IMR-90 (cell line): ENCODE data around the gene ARMS2. TPM values are rescaled to one million over a fixed set of nuclear protein-coding genes. Genes with fewer than 3 reads are reported as not detected.

Experiments used
- ATAC-seq: fragments of 200-7000 bp; cut with Tn5 transposase; 2 replicates; pipeline ENCODE4 v1.9.1; 2020; ENCODE audit warnings: low read depth, mild to moderate bottlenecking, moderate library complexity
- BruUV-seq: library from RNA; stranded (reverse); fragments of 400-500 nt; replicated peaks from 2 replicates; lab custom pipeline; 2021; lab: Mats Ljungman, UMichigan
- CTCF ChIA-PET: fragments of 300-600 bp; formaldehyde crosslinking; extraction: SDS; loops from one replicate; lab custom pipeline; 2021; ENCODE audit warnings: antibody characterized with exemption; lab: Yijun Ruan, JAX
- POLR2A ChIA-PET: fragments of 300-600 bp; sonication (Branson Sonifier 250); formaldehyde crosslinking; loops from one replicate; lab custom pipeline; 2022; ENCODE audit warnings: antibody characterized with exemption; ENCODE audit not compliant: unreplicated experiment; lab: Charles Lee
- DNase-seq: peaks from one replicate; pipeline ENCODE4 v3.0.0; 2013
- H2AFZ ChIP-seq: replicated peaks from 2 replicates; pipeline ENCODE3; 2013; ENCODE audit warnings: low read length, mild to moderate bottlenecking; ENCODE audit not compliant: poor library complexity
- H2AK5ac ChIP-seq: 2 replicates; pipeline ENCODE4 v1.6.1; 2013; ENCODE audit warnings: low read depth, low read length, inconsistent platforms
- H2AK9ac ChIP-seq: replicated peaks from 2 replicates; pipeline ENCODE3; 2013; ENCODE audit warnings: mild to moderate bottlenecking, low read depth, low read length, moderate library complexity; ENCODE audit not compliant: poor library complexity
- H2BK120ac ChIP-seq: 2 replicates; pipeline ENCODE4 v1.6.1; 2013; ENCODE audit warnings: low read depth, low read length, inconsistent platforms
- H2BK15ac ChIP-seq: 3 replicates; pipeline ENCODE4 v1.6.1; 2013; ENCODE audit warnings: low read depth, low read length, inconsistent platforms
- H2BK20ac ChIP-seq: 2 replicates; pipeline ENCODE4 v1.6.1; 2013; ENCODE audit warnings: low read depth, mild to moderate bottlenecking, inconsistent platforms, low read length, moderate library complexity
- H2BK5ac ChIP-seq: 2 replicates; pipeline ENCODE4 v1.6.1; 2013; ENCODE audit warnings: mild to moderate bottlenecking, low read depth, low read length, inconsistent platforms; ENCODE audit not compliant: poor library complexity, severe bottlenecking
- H3K14ac ChIP-seq: replicated peaks from 2 replicates; pipeline ENCODE4 v1.6.1; 2013; ENCODE audit warnings: low read depth, low read length, inconsistent platforms
- H3K18ac ChIP-seq: 2 replicates; pipeline ENCODE4 v1.6.1; 2013; ENCODE audit warnings: low read depth, low read length, control low read depth
- H3K23ac ChIP-seq: 2 replicates; pipeline ENCODE4 v1.6.1; 2013; ENCODE audit warnings: low read depth, low read length, inconsistent platforms
- H3K27ac ChIP-seq: 2 replicates; pipeline ENCODE4 v1.5.1; 2013; ENCODE audit warnings: mild to moderate bottlenecking, control low read depth, low read length; ENCODE audit not compliant: insufficient read depth
- H3K27me3 ChIP-seq: 2 replicates; pipeline ENCODE4 v1.6.1; 2013; ENCODE audit warnings: low read length; ENCODE audit not compliant: control insufficient read depth, insufficient read depth
- H3K36me3 ChIP-seq: 2 replicates; pipeline ENCODE4 v1.6.1; 2013; ENCODE audit warnings: low read length, mixed read lengths; ENCODE audit not compliant: control insufficient read depth, insufficient read depth
- H3K4ac ChIP-seq: 2 replicates; pipeline ENCODE4 v1.6.1; 2013; ENCODE audit warnings: low read depth, low read length, inconsistent platforms
- H3K4me1 ChIP-seq: 2 replicates; pipeline ENCODE4 v1.6.1; 2013; ENCODE audit warnings: low read length, mixed read lengths; ENCODE audit not compliant: control insufficient read depth, insufficient read depth
- H3K4me2 ChIP-seq: 2 replicates; pipeline ENCODE4 v1.6.1; 2013; ENCODE audit warnings: low read depth, mild to moderate bottlenecking, control low read depth, low read length, moderate library complexity
- H3K4me3 ChIP-seq: 2 replicates; pipeline ENCODE4 v1.5.1; 2013; ENCODE audit warnings: low read depth, mild to moderate bottlenecking, control low read depth, low read length, moderate library complexity; ENCODE audit not compliant: insufficient read depth
- H3K56ac ChIP-seq: 2 replicates; pipeline ENCODE4 v1.6.1; 2013; ENCODE audit warnings: low read length, inconsistent platforms; ENCODE audit not compliant: insufficient read depth; ENCODE audit errors: extremely low read depth
- H3K79me1 ChIP-seq, 2 experiments: 2 replicates each; pipeline ENCODE4 v1.6.1; 2013; ENCODE audit warnings: low read length in 2 of 2, inconsistent platforms in 1 of 2, low read depth in 1 of 2
- H3K9ac ChIP-seq: 2 replicates; pipeline ENCODE4 v1.6.1; 2013; ENCODE audit warnings: low read depth, low read length, control low read depth
- H3K9me1 ChIP-seq: 2 replicates; pipeline ENCODE4 v1.6.1; 2013; ENCODE audit warnings: low read length, inconsistent platforms; ENCODE audit not compliant: insufficient read depth
- H3K9me3 ChIP-seq: 2 replicates; pipeline ENCODE4 v1.6.1; 2013; ENCODE audit warnings: low read length; ENCODE audit not compliant: control insufficient read depth, insufficient read depth
- H4K20me1 ChIP-seq: 2 replicates; pipeline ENCODE4 v1.6.1; 2013; ENCODE audit warnings: low read length, inconsistent platforms; ENCODE audit not compliant: insufficient read depth
- H4K5ac ChIP-seq: 2 replicates; pipeline ENCODE4 v1.6.1; 2013; ENCODE audit warnings: mild to moderate bottlenecking, low read depth, low read length, control low read depth
- H4K8ac ChIP-seq, 2 experiments: 2 replicates each; pipeline ENCODE4 v1.6.1; 2013; ENCODE audit warnings: low read depth in 2 of 2, low read length in 2 of 2, control low read depth in 1 of 2, inconsistent platforms in 1 of 2
- H4K91ac ChIP-seq: 2 replicates; pipeline ENCODE4 v1.6.1; 2013; ENCODE audit warnings: low read depth, low read length, inconsistent platforms; ENCODE audit not compliant: insufficient read depth
- CTCF ChIP-seq: conservative IDR thresholded peaks from 2 replicates; pipeline ENCODE4 v1.5.1; 2012; ENCODE audit warnings: mild to moderate bottlenecking, low read depth, low read length, improper control_type of control experiment
- ELK1 ChIP-seq: fragments of 150-350 bp; IDR thresholded peaks from 2 replicates; pipeline ENCODE4 v1.6.1; 2016; ENCODE audit warnings: low read depth, mild to moderate bottlenecking, low read length, moderate library complexity, borderline replicate concordance
- FOS ChIP-seq: fragments of 150-350 bp; IDR thresholded peaks from 2 replicates; pipeline ENCODE4 v1.6.1; 2016; ENCODE audit warnings: low read depth, low read length
- MAFK ChIP-seq: IDR thresholded peaks from 2 replicates; pipeline ENCODE4 v1.6.1; 2012; ENCODE audit warnings: low read depth, low read length, improper control_type of control experiment
- MAZ ChIP-seq: IDR thresholded peaks from 2 replicates; pipeline ENCODE4 v1.6.1; 2012; ENCODE audit warnings: low read depth, mild to moderate bottlenecking, low read length, improper control_type of control experiment, moderate library complexity, borderline replicate concordance
- MXI1 ChIP-seq: IDR thresholded peaks from 2 replicates; pipeline ENCODE4 v1.6.1; 2012; ENCODE audit warnings: low read depth, mild to moderate bottlenecking, low read length, moderate library complexity, borderline replicate concordance
- POLR2A ChIP-seq: IDR thresholded peaks from 2 replicates; pipeline ENCODE4 v1.6.1; 2012; ENCODE audit warnings: mild to moderate bottlenecking, low read depth, low read length
- RCOR1 ChIP-seq: IDR thresholded peaks from 2 replicates; pipeline ENCODE4 v1.6.1; 2012; ENCODE audit warnings: mild to moderate bottlenecking, low read length, improper control_type of control experiment; ENCODE audit not compliant: insufficient replicate concordance
- SMC3 ChIP-seq: fragments of 150-350 bp; IDR thresholded peaks from 2 replicates; pipeline ENCODE4 v1.6.1; 2016; ENCODE audit warnings: low read depth, mild to moderate bottlenecking, antibody characterized with exemption, low read length, moderate library complexity
- USF2 ChIP-seq: fragments of 150-350 bp; IDR thresholded peaks from 2 replicates; pipeline ENCODE4 v1.6.1; 2017; ENCODE audit warnings: mild to moderate bottlenecking, antibody characterized with exemption, low read length, low read depth
- WGBS, 2 experiments: methylation state at CpG; one replicate each; pipeline versions ENCODE4 v1.1.5 to v1.1.7; 2013; ENCODE audit warnings: missing lambda C conversion rate in 2 of 2; ENCODE audit not compliant: insufficient read length in 1 of 2; ENCODE audit errors: extremely low coverage in 2 of 2; 5-methylcytosine and 5-hydroxymethylcytosine counted together
- dilution Hi-C: fragments of 300-500 bp; cut with HindIII; formaldehyde crosslinking; loops from one replicate; pipeline ENCODE4 v1.14.3; 2018; ENCODE audit warnings: low sequenced_read_pairs; ENCODE audit not compliant: unreplicated experiment
- in situ Hi-C: fragments of 300-500 bp; cut with MboI; formaldehyde crosslinking; loops from 3 replicates; pipeline ENCODE4 v1.14.3; 2019; ENCODE audit warnings: low sequenced_read_pairs, inconsistent platforms, mixed read lengths
- intact Hi-C: fragments of 100-400 bp; cut with micrococcal nuclease; formaldehyde crosslinking; loops from 2 replicates; pipeline ENCODE4 v1.10.0; 2022
- polyA plus RNA-seq, 3 experiments: library from polyadenylated mRNA; depleted of rRNA; stranded (reverse); fragments of >200 nt; gene quantifications; 2 replicates each; pipeline ENCODE4 v1.2.3, GENCODE V29; 2012; ENCODE audit warnings: low replicate concordance in 1 of 3
- total RNA-seq: library from RNA; depleted of rRNA; stranded (reverse); fragments of >200 nt; gene quantifications from 2 replicates; pipeline ENCODE4 v1.2.3, GENCODE V29; 2012

The ARMS2 gene
- total and polyA plus RNA-seq, 2 of the 4 experiments (the other 2 are of a cell fraction): not detected

GRCh38 chr10:122466951-122467381 is 12.5 kb downstream of the ARMS2 start:
- Histone ChIP-seq H3K4me2 (no peak overlapping the region), H2BK5ac (no peak overlapping the region), H2BK20ac (no peak overlapping the region), H2AK9ac (no peak overlapping the region), H3K9me1 (peaks cover 28% of the 10 kb centered on the region), H3K4me1 (peaks cover 22% of the 10 kb centered on the region), H3K14ac (no peak overlapping the region), H4K20me1 (peaks cover 19% of the 10 kb centered on the region), H3K4ac (no peak overlapping the region), H2BK120ac (no peak overlapping the region), H2BK15ac (no peak overlapping the region), H4K5ac (no peak overlapping the region), H3K56ac (no peak overlapping the region), H4K91ac (no peak overlapping the region), H2AK5ac (no peak overlapping the region), H3K36me3 (no peaks in the 10 kb centered on the region; the same call in 1 of the 2 replicates), H3K18ac (no peak overlapping the region), H3K23ac (no peak overlapping the region), H4K8ac (no peak overlapping the region), H3K27ac (no peak overlapping the region), H3K27me3 (no peaks in the 10 kb centered on the region), H3K79me1 (peaks cover 11 to 49% of the 10 kb centered on the region in 2 experiments), H2AFZ (no peak overlapping the region), H3K9ac (no peak overlapping the region), H3K9me3 (no peaks in the 10 kb centered on the region), H3K4me3 (no peak overlapping the region)
- in situ Hi-C loops (loop anchor here (10.0 kb wide), 1 partner anchor 342 kb away; no protein-coding TSS in a partner anchor), intact Hi-C loops (no loop called here), dilution Hi-C loops (no loop called here)
- TF ChIP-seq ELK1 (no peak), CTCF (no peak), MAFK (no peak), USF2 (no peak), FOS (no peak), RCOR1 (no peak), SMC3 (no peak), MAZ (no peak), POLR2A (no peak), MXI1 (no peak)
- no peak for DNase-seq
- 100% methylated on average over 1 of the region's 8 CpGs; no CpG with 5 or more reads in 1 of the 2 experiments for WGBS, 2 experiments
- ChIA-PET POLR2A (no interaction called here), CTCF (interaction anchor here (0.8 kb wide), 1 partner anchor 93 kb away, joined by 3 read pairs; no protein-coding TSS in a partner anchor)
- BruUV-seq: no TSS peak
- ATAC-seq: no peak
